ENCODE measurements around the gene BCO2.

GRCh38 chr11:112200252-112200651, 24.9 kb downstream of the BCO2 start:
- TF ChIP-seq CTCF (tag by site-specific recombination; IDR thresholded peaks at IDR 0.05) (no peak), ZNF280D (tag by site-specific recombination; IDR thresholded peaks at IDR 0.05) (no peak), ZNF596 (tag by site-specific recombination; IDR thresholded peaks at IDR 0.05) (no peak), IKZF3 (tag by site-specific recombination; IDR thresholded peaks at IDR 0.05) (no peak), ZNF777 (tag by site-specific recombination; IDR thresholded peaks at IDR 0.05; ENCODE audit: borderline replicate concordance) (no peak), ZSCAN30 (tag by site-specific recombination; IDR thresholded peaks at IDR 0.05) (no peak), ZNF558 (tag by site-specific recombination; IDR thresholded peaks at IDR 0.05) (no peak), OSR2 (tag by site-specific recombination; IDR thresholded peaks at IDR 0.05) (no peak), ZNF18 (tag by site-specific recombination; IDR thresholded peaks at IDR 0.05) (no peak), KLF10 (tag by site-specific recombination; IDR thresholded peaks at IDR 0.05) (no peak), ZBTB1 (tag by site-specific recombination; IDR thresholded peaks at IDR 0.05) (no peak), REST (tag by site-specific recombination; IDR thresholded peaks at IDR 0.05) (no peak)
